ENCODE measurements around the gene RARB.
A peak's percentile ranks its signal among the peaks of the same experiment; 100 is the strongest.

Gene RARB

GRCh38 chr3:25510797-25511196 is 82.7 kb downstream of the RARB start:
- DNase-seq, result no peak

DNA sequence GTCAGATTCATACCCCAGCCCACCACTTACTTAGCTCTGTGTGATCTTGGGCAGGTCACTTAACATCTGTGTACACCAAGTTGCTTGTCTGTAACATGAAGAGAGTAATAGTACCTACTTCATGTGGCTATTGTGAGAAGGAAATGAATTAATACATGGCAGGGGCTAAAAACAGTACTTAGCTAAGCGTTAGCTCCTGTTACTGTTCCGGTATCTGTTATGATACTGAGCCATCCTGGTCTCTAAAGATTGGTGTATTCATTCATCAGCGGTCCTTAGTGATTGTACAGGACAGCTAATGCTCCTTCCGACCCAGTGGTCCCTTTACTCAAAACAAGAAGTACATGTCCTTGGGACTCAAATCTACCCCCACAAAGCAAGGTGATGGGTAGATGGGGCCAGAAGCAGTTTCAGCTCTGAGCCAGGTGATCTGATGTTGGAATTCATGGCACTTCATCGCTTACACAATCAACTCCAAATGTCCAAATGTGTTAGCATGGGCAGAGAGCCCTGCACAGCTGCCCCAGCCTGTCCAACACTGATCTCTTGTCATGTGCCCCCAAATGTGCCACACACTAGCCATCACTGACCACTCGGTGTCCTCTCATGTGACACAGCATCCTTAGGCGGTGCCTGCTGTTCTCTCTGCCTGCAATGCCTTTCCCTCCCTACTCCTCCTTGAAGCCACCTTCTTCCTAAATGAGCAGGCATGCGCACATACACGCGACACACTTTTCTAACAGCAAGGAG is 84.1 kb downstream of the RARB start:
- no peak for DNase-seq

GRCh38 chr3:25513642-25514266 is 85.7 kb downstream of the RARB start:
- peak; percentile 9 to 24 for DNase-seq

- no peak for DNase-seq
Observed at GRCh38 chr3:25515171-25515570, 87.1 kb downstream of the RARB start.

DNA sequence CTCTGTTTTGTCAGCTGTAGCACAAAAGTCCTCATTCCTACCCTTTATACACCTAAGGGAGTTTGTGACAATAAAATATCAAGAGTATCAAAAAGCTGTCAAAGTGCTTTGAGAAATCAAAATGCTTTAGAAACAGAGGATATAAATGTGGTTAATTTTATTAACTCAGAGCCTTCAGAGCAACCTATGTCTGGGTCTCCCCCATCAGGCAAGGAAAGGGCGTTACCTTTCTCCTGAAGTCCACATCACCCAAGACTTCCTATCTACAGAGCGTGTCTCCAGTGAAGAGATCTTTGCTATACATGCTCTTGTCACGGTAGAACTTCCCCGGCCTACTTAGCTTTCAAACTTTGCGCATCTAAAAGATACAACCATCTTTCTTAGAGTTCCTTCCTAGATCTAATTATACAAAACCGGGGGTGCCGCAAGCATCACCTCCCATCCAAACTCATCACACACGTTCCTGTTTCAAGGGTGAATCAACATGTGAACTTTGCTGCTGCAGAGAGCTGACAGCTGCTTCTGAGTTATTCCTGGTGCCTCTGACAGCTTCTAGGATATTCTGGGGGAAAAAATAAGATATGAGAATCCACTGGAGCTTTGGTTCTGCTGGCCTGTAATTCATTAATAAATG is 93.0 kb downstream of the RARB start:
- no peak for DNase-seq

- no peak for DNase-seq
Observed at GRCh38 chr3:25527336-25527735, 99.3 kb downstream of the RARB start.

GRCh38 chr3:25527801-25528200 is 99.7 kb downstream of the RARB start:
- no peak for DNase-seq

DNA sequence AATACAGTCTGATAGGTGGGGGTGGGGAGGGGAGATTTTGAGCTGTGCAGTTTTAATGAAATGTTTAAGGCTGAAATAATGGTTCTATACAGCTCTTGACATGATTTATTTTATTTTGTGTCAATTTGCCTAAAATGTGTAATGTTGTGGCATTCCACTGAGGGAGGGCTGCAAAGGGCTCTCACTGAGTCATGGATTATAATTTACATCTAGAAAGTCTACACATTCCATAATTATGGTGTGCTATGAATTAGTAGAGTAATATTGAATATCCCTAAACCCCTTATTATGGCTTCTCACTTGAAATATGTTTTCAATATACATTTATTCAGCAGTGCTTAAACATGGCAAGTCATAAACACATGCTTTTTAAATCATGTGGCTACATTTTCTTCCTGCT is 103.9 kb downstream of the RARB start:
- DNase-seq, result no peak

- DNase-seq, result peak in 1 of 2 experiments; percentile 34
Observed at GRCh38 chr3:25532431-25533162, 104.5 kb downstream of the RARB start.

GRCh38 chr3:25533399-25533798 is 105.3 kb downstream of the RARB start:
- no peak for DNase-seq

GRCh38 chr3:25534007-25534406 is 105.9 kb downstream of the RARB start:
- no peak for DNase-seq

GRCh38 chr3:25536521-25537391 is 108.7 kb downstream of the RARB start:
- no peak for DNase-seq

DNA sequence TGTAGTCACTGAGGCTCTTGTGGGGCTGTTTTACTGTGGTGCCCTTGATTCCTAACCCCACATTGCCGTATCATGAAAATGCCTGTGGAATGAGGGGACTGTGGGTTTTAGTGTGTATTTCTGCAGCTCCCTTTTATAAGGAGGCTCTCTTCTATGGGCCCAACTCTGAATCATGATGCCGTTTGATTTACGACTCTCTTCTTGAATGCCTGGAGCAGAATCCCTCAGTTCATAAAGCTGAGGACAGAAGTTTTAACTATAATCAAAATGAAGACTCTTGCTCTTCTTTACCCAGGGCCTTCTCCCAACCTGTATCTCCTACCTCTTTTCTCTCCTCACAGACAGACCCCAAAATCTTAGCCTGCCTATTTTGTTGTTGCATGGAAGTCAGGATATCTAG is 109.5 kb downstream of the RARB start:
- DNase-seq, result no peak

DNA sequence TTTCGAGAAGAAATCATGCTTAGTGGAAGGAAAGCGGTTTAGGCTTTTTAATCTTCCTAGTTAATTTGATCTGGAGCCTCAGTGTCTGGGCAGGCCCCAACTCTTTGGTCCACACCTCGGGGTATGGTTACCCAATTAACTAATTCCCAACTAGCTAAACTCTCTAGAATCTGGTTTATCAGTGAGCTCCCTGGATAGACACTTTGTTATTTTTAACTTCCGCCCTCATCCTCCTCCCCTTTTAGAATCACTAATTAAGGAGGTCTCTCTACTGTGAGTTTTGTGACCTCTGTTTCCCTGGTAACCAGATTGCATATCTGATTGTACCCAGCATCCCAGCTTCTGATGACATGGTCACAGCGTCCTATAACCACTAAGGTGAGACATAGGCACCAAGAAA is 112.2 kb downstream of the RARB start:
- no peak for DNase-seq

DNA sequence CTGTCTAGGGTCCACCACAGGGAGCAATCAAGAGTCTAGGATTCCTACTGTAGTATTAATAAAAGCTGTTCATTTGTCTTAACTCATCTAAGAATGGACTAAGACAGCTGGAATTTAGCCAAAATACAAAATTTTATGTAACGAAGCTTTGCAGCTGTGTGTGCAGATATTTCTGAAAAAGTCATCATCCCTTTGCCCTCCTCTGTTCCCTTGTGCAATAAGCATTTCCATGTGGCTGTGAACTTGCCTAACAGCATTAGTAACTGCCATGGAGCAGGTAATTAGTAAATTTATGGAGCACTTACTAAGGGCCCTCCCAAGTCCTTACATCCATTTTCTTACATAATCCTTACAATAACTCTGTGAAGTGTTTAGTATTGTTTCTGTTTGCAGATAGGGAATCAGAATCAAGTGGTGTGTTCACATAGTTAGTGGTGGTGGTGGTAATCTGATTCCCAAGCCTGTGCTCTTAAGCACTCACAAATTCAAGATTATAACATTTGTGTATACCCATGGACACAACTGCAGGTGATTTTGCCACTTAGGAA is 114.5 kb downstream of the RARB start:
- DNase-seq, result no peak

- DNase-seq, result no peak
Observed at GRCh38 chr3:25547103-25547502, 119.0 kb downstream of the RARB start.

DNA sequence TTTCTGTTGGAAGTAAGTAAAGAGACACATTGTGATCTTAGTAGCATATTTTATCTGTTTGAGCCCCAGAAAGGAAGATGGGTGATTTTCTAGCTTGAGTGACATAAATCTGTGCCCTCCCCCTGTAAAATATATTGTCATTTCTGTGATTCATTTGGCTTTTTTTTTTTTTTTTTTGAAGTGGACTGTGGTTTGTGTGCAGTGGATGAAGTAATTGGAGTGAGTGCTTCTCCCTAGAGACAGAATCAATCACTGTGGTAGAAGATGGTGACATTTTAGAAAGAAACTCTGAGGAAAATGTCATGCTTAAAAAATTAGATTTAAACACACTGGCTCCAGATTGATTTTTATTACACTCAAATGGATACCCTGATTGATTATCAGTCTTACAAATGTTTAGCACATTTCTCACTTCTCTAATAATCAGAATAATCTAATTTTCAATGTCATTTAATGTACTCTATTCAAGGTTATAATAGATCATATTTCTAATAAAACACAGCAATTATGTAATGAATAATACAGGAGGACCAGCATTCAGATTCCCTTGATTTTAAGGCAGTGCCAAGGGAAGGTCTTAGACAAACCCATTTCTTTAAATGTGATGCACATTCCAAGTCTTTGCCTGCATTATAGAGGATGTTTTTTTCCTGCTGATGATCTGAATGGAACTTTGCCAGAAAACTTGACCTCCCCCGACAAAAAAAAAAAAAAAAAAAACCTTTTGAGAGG is 120.0 kb downstream of the RARB start:
- DNase-seq, result no peak

DNA sequence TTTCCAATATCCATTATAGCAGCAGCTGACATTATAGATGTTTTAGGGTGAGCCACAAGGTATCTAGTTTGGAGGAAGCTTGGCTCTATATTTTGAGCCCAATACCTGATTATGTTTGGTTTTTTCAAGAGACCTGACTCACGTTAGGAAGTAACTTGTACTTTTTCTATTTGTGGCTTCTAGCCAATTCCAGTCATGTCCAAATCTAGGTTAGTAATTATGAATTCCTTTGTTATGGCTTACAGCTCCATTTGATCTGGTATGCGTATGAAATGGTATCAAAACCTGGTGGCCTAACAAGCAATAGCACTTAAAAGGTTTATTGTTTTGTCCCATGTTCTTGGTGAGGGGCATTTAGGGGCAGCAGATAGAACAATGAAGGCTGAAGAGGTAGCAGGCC is 120.8 kb downstream of the RARB start:
- no peak for DNase-seq

DNA sequence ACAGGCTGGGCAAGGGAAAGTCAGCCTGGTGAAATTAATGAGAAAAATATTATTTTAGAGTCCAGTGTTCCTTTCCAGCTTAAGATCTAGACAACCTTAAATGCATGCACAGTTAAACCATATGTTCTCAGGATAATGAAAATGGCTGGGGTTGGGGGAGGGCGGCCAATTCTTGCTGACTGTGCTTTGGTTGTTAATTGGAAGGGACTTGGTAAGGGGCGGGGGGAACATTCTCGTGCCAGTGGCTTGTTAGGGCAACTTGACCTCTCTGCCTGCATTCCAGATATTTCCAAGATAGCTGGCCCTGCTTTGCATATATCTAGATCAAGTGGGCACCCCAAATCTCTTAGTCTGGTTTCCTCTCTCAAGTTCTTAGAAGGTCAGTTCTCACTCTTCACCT is 124.2 kb downstream of the RARB start:
- no peak for DNase-seq

GRCh38 chr3:25554376-25554775 is 126.3 kb downstream of the RARB start:
- DNase-seq, result no peak

DNA sequence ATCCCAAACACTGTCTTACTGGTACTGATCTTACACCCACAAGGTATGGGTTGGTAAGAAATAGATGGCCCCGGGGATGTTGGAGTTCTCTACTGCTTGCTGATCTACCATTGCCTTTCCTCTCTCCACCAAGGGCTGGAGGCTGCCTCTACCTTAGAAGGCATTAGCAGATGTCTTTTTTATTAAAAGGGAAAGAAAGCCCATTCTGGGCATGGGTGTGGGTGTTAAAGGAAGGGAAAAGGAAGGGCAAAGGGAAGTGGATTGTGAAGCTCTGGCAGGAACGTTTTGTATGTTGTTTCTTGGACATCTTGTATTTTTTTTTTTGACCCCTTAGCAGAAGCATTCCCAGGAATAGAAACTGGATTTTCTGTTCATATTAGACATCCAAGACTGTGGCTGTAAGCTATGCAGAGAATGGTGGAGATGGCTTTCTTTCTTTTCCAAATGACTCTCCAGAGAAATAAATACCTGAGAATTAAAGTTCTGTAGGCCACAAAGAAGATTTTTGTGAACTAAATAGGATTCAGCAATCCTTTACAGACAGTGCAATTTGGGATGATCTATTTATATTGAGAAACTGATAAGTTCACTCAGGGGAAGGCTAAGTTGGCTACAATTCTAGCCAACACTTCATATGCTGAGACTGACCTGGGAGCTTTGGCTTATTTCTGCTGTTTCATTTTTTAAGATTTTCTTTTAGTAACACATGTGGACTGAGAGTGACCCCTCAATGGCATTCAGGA is 127.8 kb downstream of the RARB start:
- DNase-seq, result no peak
